ENCODE measurements around the gene MCOLN2.

MCOLN2 gene

GRCh38 chr1:85033221-85033620 is 36.3 kb upstream of the MCOLN2 start:
- no peak for DNase-seq (ENCODE audit: low read depth in 1 of 2, low spot score in 1 of 2)
- Histone ChIP-seq H3K4me3 (replicated peaks; ENCODE audit: insufficient read depth, low read length) (no peak overlapping the region), H3K27ac (replicated peaks) (no peak overlapping the region), H3K27me3 (ENCODE audit: insufficient read depth, poor library complexity, severe bottlenecking) (peaks cover 5% of the 10 kb centered on the region)
- no peak for TF ChIP-seq CTCF (IDR thresholded peaks at IDR 0.05; ENCODE audit: insufficient read depth, low read length)
- TF ChIP-seq SPI1 (IDR thresholded peaks at IDR 0.05; ENCODE audit: borderline replicate concordance, low read depth), result no peak
- no peak for TF ChIP-seq POLR2AphosphoS5 (IDR thresholded peaks at IDR 0.05; ENCODE audit: low read depth)
- no peak for TF ChIP-seq REST (IDR thresholded peaks at IDR 0.05; ENCODE audit: insufficient replicate concordance, low read depth)
- TF ChIP-seq GABPA (IDR thresholded peaks at IDR 0.05; ENCODE audit: low read depth), result no peak

GRCh38 chr1:85030536-85030935 is 33.6 kb upstream of the MCOLN2 start:
- H3K27ac ChIP-seq (replicated peaks), result no peak overlapping the region
- no peak for DNase-seq (ENCODE audit: low read depth in 1 of 2, low spot score in 1 of 2)
- no peak overlapping the region for H3K4me3 ChIP-seq (replicated peaks; ENCODE audit: insufficient read depth, low read length)
- H3K27me3 ChIP-seq (ENCODE audit: insufficient read depth, poor library complexity, severe bottlenecking), result peaks cover 2% of the 10 kb centered on the region
- TF ChIP-seq SPI1 (IDR thresholded peaks at IDR 0.05; ENCODE audit: borderline replicate concordance, low read depth), result no peak
- no peak for TF ChIP-seq CTCF (IDR thresholded peaks at IDR 0.05; ENCODE audit: insufficient read depth, low read length)
- TF ChIP-seq POLR2AphosphoS5 (IDR thresholded peaks at IDR 0.05; ENCODE audit: low read depth), result no peak
- TF ChIP-seq GABPA (IDR thresholded peaks at IDR 0.05; ENCODE audit: low read depth), result no peak
- no peak for TF ChIP-seq REST (IDR thresholded peaks at IDR 0.05; ENCODE audit: insufficient replicate concordance, low read depth)

GRCh38 chr1:85028151-85028550 is 31.2 kb upstream of the MCOLN2 start:
- no peak for TF ChIP-seq GABPA (IDR thresholded peaks at IDR 0.05; ENCODE audit: low read depth)
- TF ChIP-seq REST (IDR thresholded peaks at IDR 0.05; ENCODE audit: insufficient replicate concordance, low read depth), result no peak
- no peak for TF ChIP-seq CTCF (IDR thresholded peaks at IDR 0.05; ENCODE audit: insufficient read depth, low read length)
- TF ChIP-seq SPI1 (IDR thresholded peaks at IDR 0.05; ENCODE audit: borderline replicate concordance, low read depth), result no peak
- Histone ChIP-seq H3K27me3 (ENCODE audit: insufficient read depth, poor library complexity, severe bottlenecking) (peaks cover 2% of the 10 kb centered on the region), H3K27ac (replicated peaks) (no peak overlapping the region), H3K4me3 (replicated peaks; ENCODE audit: insufficient read depth, low read length) (no peak overlapping the region)
- DNase-seq (ENCODE audit: low read depth in 1 of 2, low spot score in 1 of 2), result no peak
